SK-N-SH (cell line): ENCODE results near the gene FGGY. TPM values are rescaled to one million over a fixed set of nuclear protein-coding genes. Genes with fewer than 3 reads are reported as not detected.

ENCODE experiments used
- CTCF ChIA-PET: fragments of 300-600, 350-600 bp; formaldehyde crosslinking; extraction: SDS; loops from one replicate; lab custom pipeline; 2021; lab: Yijun Ruan, JAX
- POLR2A ChIA-PET: fragments of 350-600 bp; sonication (Branson Sonifier 250); formaldehyde crosslinking; extraction: SDS; loops from one replicate; lab custom pipeline; 2020; ENCODE audit warnings: antibody characterized with exemption, inconsistent platforms; lab: Yijun Ruan, JAX
- DNase-seq: peaks from one replicate; pipeline ENCODE4 v3.0.0; 2012
- H2AFZ ChIP-seq: fragments of 200-600 bp; sonication (generic); 2 replicates; pipeline ENCODE4 v1.8.1; 2016; ENCODE audit warnings: antibody characterized with exemption, mild to moderate bottlenecking, low read depth
- H3F3A ChIP-seq: fragments of 200-600 bp; sonication (generic); replicated peaks from 2 replicates; pipeline ENCODE3; 2016; ENCODE audit warnings: antibody characterized with exemption, mild to moderate bottlenecking; ENCODE audit not compliant: insufficient read depth
- H3K27ac ChIP-seq, 2 experiments: fragments of 200-500 bp in 1 of 2; fragments of 200-600 bp in 1 of 2; sonication (Bioruptor generic) in 1 of 2; sonication (generic), shearing (Covaris generic) in 1 of 2; 2 replicates each; pipeline versions ENCODE4 v1.5.1 to v1.6.1; 2014 to 2016; ENCODE audit warnings: low read depth in 2 of 2, inconsistent platforms in 1 of 2, low read length in 1 of 2, mild to moderate bottlenecking in 1 of 2, mixed read lengths in 1 of 2
- H3K27me3 ChIP-seq: fragments of 200-600 bp; sonication (generic), shearing (Covaris generic); 2 replicates; pipeline ENCODE4 v1.6.1; 2016; ENCODE audit warnings: mixed run types; ENCODE audit not compliant: insufficient read depth
- H3K36me3 ChIP-seq, 2 experiments: fragments of 200-500 bp in 1 of 2; fragments of 200-600 bp in 1 of 2; sonication (Bioruptor generic) in 1 of 2; sonication (generic) in 1 of 2; replicated peaks in 1 of 2; 2 replicates each; pipeline versions ENCODE3 to v1.5.1; 2014 to 2016; ENCODE audit warnings: low read length in 1 of 2, mild to moderate bottlenecking in 1 of 2; ENCODE audit not compliant: insufficient read depth in 2 of 2, control insufficient read depth in 1 of 2
- H3K4me1 ChIP-seq, 2 experiments: fragments of 200-500 bp in 1 of 2; fragments of 200-600 bp in 1 of 2; sonication (Bioruptor generic) in 1 of 2; sonication (generic), shearing (Covaris generic) in 1 of 2; 2 replicates each; pipeline versions ENCODE4 v1.5.1 to v1.6.1; 2014 to 2016; ENCODE audit warnings: low read depth in 1 of 2, low read length in 1 of 2, mixed run types in 1 of 2; ENCODE audit not compliant: insufficient read depth in 2 of 2, control insufficient read depth in 1 of 2
- H3K4me2 ChIP-seq: fragments of 200-600 bp; sonication (generic), shearing (Covaris generic); 2 replicates; pipeline ENCODE4 v1.6.1; 2017; ENCODE audit warnings: mixed run types
- H3K4me3 ChIP-seq, 2 experiments: fragments of 200-500 bp in 1 of 2; fragments of 200-600 bp in 1 of 2; sonication (Bioruptor generic) in 1 of 2; sonication (generic), shearing (Covaris generic) in 1 of 2; 2 replicates each; pipeline versions ENCODE4 v1.5.1 to v1.8.1; 2014 to 2016; ENCODE audit warnings: low read depth in 2 of 2, inconsistent platforms in 1 of 2, low read length in 1 of 2, mild to moderate bottlenecking in 1 of 2, mixed read lengths in 1 of 2, moderate library complexity in 1 of 2
- H3K79me2 ChIP-seq: fragments of 200-600 bp; sonication (generic); 2 replicates; pipeline ENCODE4 v1.8.1; 2017; ENCODE audit warnings: mild to moderate bottlenecking; ENCODE audit not compliant: insufficient read depth
- H3K9ac ChIP-seq: fragments of 200-600 bp; sonication (generic); 2 replicates; pipeline ENCODE4 v1.6.1; 2017; ENCODE audit warnings: mixed run types
- H3K9me2 ChIP-seq: fragments of 200-600 bp; sonication (generic); 2 replicates; pipeline ENCODE4 v1.6.1; 2017; ENCODE audit warnings: mixed run types
- H3K9me3 ChIP-seq: fragments of 200-600 bp; sonication (generic); 2 replicates; pipeline ENCODE4 v1.6.1; 2017; ENCODE audit warnings: mixed run types, mild to moderate bottlenecking, moderate library complexity
- H4K20me1 ChIP-seq: fragments of 200-600 bp; sonication (generic); 2 replicates; pipeline ENCODE4 v1.6.1; 2017; ENCODE audit warnings: mild to moderate bottlenecking, mixed run types; ENCODE audit not compliant: insufficient read depth
- CHD2 ChIP-seq: fragments of 150-350 bp; IDR thresholded peaks from 2 replicates; pipeline ENCODE4 v1.6.1; 2018; ENCODE audit warnings: low read length; ENCODE audit not compliant: partially characterized antibody
- ELF1 ChIP-seq: IDR thresholded peaks from 2 replicates; pipeline ENCODE4 v1.4.0; 2012
- EP300 ChIP-seq, 2 experiments: IDR thresholded peaks; 2 replicates each; pipeline versions ENCODE4 v1.4.0 to v1.6.1; 2012; ENCODE audit warnings: borderline replicate concordance in 1 of 2, low read depth in 1 of 2, low read length in 1 of 2
- EZH2phosphoT487 ChIP-seq: fragments of 200-600 bp; sonication (generic); IDR thresholded peaks from 2 replicates; pipeline ENCODE4 v1.6.1; 2017; ENCODE audit warnings: low read depth, mixed run types, mild to moderate bottlenecking, antibody characterized with exemption, moderate library complexity, borderline replicate concordance
- FOSL2 ChIP-seq: IDR thresholded peaks from 2 replicates; pipeline ENCODE4 v1.4.0; 2012; ENCODE audit warnings: low read depth, mild to moderate bottlenecking, moderate library complexity, borderline replicate concordance
- FOXJ3 ChIP-seq: sonication (generic); formaldehyde crosslinking; IDR thresholded peaks from 2 replicates; pipeline ENCODE4 v1.5.1; 2020; ENCODE audit warnings: mild to moderate bottlenecking, missing genetic modification reagents
- FOXM1 ChIP-seq: IDR thresholded peaks from 2 replicates; pipeline ENCODE4 v1.4.0; 2012; ENCODE audit warnings: low read depth, mild to moderate bottlenecking
- GABPA ChIP-seq: IDR thresholded peaks from 2 replicates; pipeline ENCODE4 v1.4.0; 2012; ENCODE audit warnings: low read depth, mild to moderate bottlenecking
- JUND ChIP-seq: IDR thresholded peaks from 2 replicates; pipeline ENCODE4 v1.4.0; 2012
- MEF2A ChIP-seq: IDR thresholded peaks from 2 replicates; pipeline ENCODE4 v1.4.0; 2012; ENCODE audit warnings: low read depth, borderline replicate concordance
- NFIC ChIP-seq: IDR thresholded peaks from 2 replicates; pipeline ENCODE4 v1.4.0; 2012; ENCODE audit warnings: borderline replicate concordance
- RCOR1 ChIP-seq: fragments of 150-350 bp; IDR thresholded peaks from 2 replicates; pipeline ENCODE4 v1.6.1; 2017; ENCODE audit warnings: antibody characterized with exemption, low read length
- RFX5 ChIP-seq: IDR thresholded peaks from 2 replicates; pipeline ENCODE4 v1.6.1; 2012; ENCODE audit warnings: mild to moderate bottlenecking, improper control_type of control experiment, low read length
- SIN3A ChIP-seq: IDR thresholded peaks from 2 replicates; pipeline ENCODE4 v1.6.1; 2012; ENCODE audit warnings: low read depth, mild to moderate bottlenecking, low read length, moderate library complexity, borderline replicate concordance
- SMC3 ChIP-seq: IDR thresholded peaks from 2 replicates; pipeline ENCODE4 v1.6.1; 2012; ENCODE audit warnings: low read depth, low read length, improper control_type of control experiment
- TAF1 ChIP-seq: IDR thresholded peaks from 2 replicates; pipeline ENCODE4 v1.6.1; 2012; ENCODE audit warnings: low read depth, mild to moderate bottlenecking, low read length, moderate library complexity, borderline replicate concordance
- TCF12 ChIP-seq: IDR thresholded peaks from 2 replicates; pipeline ENCODE4 v1.4.0; 2012
- TEAD4 ChIP-seq: IDR thresholded peaks from 2 replicates; pipeline ENCODE4 v1.4.0; 2012; ENCODE audit warnings: mild to moderate bottlenecking, borderline replicate concordance; ENCODE audit not compliant: insufficient read depth
- WGBS: methylation state at CpG from one replicate; pipeline ENCODE4 v1.1.6; 2017; ENCODE audit warnings: low lambda C conversion rate; 5-methylcytosine and 5-hydroxymethylcytosine counted together
- polyA plus RNA-seq, 3 experiments: library from polyadenylated mRNA; depleted of rRNA; stranded (reverse); fragments of >200 nt; gene quantifications; 2 replicates each; pipeline ENCODE4 v1.2.3, GENCODE V29; 2012
- TF ChIP-seq, protein P1 (sequence below): fragments of 150-350 bp; IDR thresholded peaks from 2 replicates; pipeline ENCODE4 v1.6.1; 2017; ENCODE audit warnings: antibody characterized with exemption, low read length, low read depth, borderline replicate concordance
- TF ChIP-seq, protein P2 (sequence below): IDR thresholded peaks from 2 replicates; pipeline ENCODE4 v1.4.0; 2012; ENCODE audit warnings: low read depth, borderline replicate concordance
- TF ChIP-seq, protein P3 (sequence below): IDR thresholded peaks from 2 replicates; pipeline ENCODE4 v1.4.0; 2012; ENCODE audit warnings: low read depth, borderline replicate concordance

FGGY gene
- polyA plus RNA-seq, 1 of the 3 experiments (the other 2 are of a cell fraction), result 10.3 TPM

DNA sequence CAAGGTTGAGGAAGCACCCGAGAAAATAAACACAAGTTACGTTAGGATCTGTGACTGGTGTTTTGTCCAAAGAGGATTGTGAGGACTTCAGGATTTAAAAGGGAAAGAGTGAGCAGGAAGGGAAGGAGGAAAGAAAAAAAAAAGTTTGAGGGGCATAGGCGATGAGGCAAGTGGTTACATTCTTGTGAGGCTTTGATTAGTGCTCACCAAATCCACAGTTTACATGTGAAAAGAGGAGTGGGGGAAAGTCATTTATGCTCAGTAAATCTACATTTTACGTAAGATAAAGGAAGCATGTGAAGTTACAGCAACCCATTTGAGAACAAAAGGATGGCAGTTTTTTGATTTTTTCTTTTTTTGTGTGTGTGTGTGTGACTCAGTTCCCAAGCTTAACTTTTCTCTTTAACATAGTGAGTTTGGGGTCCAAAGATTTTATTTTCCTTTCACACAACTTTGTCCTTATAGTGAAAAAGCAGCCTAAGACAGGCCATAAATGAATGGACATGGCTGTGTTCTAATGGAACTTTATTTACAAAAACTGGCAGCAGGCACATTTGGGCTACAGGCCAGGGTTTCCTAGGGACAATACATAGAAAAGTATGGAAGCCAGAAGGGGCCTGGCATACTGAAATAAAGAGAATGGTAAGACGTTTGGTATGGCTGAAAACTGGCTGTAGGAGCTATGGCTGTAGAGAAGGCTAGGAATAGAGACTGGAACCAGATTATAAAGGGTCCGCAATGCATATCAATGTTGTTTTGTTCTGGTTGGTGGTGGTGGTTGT lies 121.7 kb downstream of the FGGY start:
- POLR2A ChIA-PET, result no interaction called here
- Histone ChIP-seq H3K9me2 (no peaks in the 10 kb centered on the region), H3K4me1 (peaks cover 0 to 8% of the 10 kb centered on the region in 2 experiments; a peak in 2 of 4 replicates), H3F3A (no peaks in the 10 kb centered on the region), H3K4me3 (no peak overlapping the region), H2AFZ (no peak overlapping the region), H3K36me3 (no peaks in the 10 kb centered on the region), H3K27me3 (no peaks in the 10 kb centered on the region), H4K20me1 (no peaks in the 10 kb centered on the region), H3K27ac (no peak overlapping the region), H3K9me3 (no peaks in the 10 kb centered on the region), H3K4me2 (no peak overlapping the region), H3K79me2 (no peaks in the 10 kb centered on the region), H3K9ac (no peak overlapping the region)
- 80% methylated on average over 6 of the region's 6 CpGs for WGBS
- no peak for DNase-seq
- no peak for TF ChIP-seq TEAD4
- TF ChIP-seq EP300 (IDR thresholded peaks at IDR 0.05; ENCODE audit: borderline replicate concordance in 1 of 2, low read depth in 1 of 2, low read length in 1 of 2), result no peak
- no peak for TF ChIP-seq FOXM1
- no peak for TF ChIP-seq JUND
- TF ChIP-seq SMC3, result no peak
- CTCF ChIA-PET, result interaction anchor here (0.9 kb wide), 1 partner anchor 406 kb away, joined by 3 read pairs; no protein-coding TSS in a partner anchor

DNA sequence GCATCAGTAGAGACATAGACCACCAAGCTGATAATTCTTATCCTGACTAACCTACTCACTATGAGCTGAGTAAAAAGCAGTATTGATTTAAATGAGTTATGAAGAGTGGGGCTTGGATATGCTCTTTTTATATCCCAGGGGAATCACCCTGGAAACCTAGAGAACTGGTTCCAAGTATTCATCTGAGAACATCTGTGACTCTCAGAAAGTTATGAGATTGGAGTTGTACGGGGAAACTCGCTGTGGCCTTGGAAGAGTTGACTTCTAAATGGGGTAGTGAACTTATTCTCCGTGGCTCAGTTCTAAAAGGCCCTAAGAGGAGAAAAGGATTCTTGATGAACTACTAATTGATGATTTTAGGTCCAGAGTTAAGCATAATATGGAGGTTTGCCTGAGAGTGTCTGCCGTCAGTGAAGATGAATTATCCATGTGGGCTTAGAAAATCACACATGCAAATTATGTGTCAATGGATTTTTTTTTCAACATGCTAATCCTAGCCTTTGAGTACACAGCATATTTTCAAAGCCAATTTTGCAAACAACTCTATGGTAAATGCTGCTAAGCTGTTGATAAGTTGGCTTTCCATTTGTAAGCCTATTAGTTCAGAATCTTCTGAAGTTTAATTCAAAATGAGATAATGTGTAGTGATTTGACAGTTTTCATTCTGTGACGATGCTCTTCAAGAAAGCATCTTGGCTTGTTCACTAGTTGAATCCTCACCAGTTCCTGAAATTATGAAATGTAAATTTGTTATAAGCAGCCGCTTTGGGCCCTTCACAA lies 122.7 kb downstream of the FGGY start:
- H3K9ac ChIP-seq, result no peak overlapping the region
- H3K4me1 ChIP-seq, result peaks cover 0 to 7% of the 10 kb centered on the region in 2 experiments; a peak in 2 of 4 replicates
- no peaks in the 10 kb centered on the region for H3K27me3 ChIP-seq
- no peaks in the 10 kb centered on the region for H3F3A ChIP-seq
- no peak overlapping the region for H2AFZ ChIP-seq
- no peak overlapping the region for H3K27ac ChIP-seq
- H3K79me2 ChIP-seq, result no peaks in the 10 kb centered on the region
- H4K20me1 ChIP-seq, result no peaks in the 10 kb centered on the region
- no peak overlapping the region for H3K4me2 ChIP-seq
- ChIA-PET POLR2A (no interaction called here), CTCF (interaction anchor here (0.9 kb wide), 1 partner anchor 407 kb away, joined by 3 read pairs; no protein-coding TSS in a partner anchor)
- no peak overlapping the region for H3K4me3 ChIP-seq
- no peak for DNase-seq
- no peaks in the 10 kb centered on the region for H3K9me3 ChIP-seq
- WGBS, result 92% methylated on average over 6 of the region's 6 CpGs
- H3K9me2 ChIP-seq, result no peaks in the 10 kb centered on the region
- H3K36me3 ChIP-seq, result no peaks in the 10 kb centered on the region
- TF ChIP-seq CHD2, result no peak
- TF ChIP-seq RCOR1, result no peak
- TF ChIP-seq TEAD4, result no peak
- no peak for TF ChIP-seq RFX5
- TF ChIP-seq FOXJ3 (CRISPR knock-in tag), result no peak
- no peak for TF ChIP-seq SIN3A
- TF ChIP-seq FOSL2, result no peak
- no peak for TF ChIP-seq GABPA
- TF ChIP-seq ELF1, result no peak
- TF ChIP-seq NFIC, result no peak
- no peak for TF ChIP-seq TAF1
- no peak for TF ChIP-seq TCF12
- TF ChIP-seq, protein P1, sequence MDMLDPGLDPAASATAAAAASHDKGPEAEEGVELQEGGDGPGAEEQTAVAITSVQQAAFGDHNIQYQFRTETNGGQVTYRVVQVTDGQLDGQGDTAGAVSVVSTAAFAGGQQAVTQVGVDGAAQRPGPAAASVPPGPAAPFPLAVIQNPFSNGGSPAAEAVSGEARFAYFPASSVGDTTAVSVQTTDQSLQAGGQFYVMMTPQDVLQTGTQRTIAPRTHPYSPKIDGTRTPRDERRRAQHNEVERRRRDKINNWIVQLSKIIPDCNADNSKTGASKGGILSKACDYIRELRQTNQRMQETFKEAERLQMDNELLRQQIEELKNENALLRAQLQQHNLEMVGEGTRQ, result no peak
- no peak for TF ChIP-seq SMC3
- TF ChIP-seq, protein P2, sequence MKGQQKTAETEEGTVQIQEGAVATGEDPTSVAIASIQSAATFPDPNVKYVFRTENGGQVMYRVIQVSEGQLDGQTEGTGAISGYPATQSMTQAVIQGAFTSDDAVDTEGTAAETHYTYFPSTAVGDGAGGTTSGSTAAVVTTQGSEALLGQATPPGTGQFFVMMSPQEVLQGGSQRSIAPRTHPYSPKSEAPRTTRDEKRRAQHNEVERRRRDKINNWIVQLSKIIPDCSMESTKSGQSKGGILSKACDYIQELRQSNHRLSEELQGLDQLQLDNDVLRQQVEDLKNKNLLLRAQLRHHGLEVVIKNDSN, result no peak
- TF ChIP-seq MEF2A, result no peak
- TF ChIP-seq, protein P3, sequence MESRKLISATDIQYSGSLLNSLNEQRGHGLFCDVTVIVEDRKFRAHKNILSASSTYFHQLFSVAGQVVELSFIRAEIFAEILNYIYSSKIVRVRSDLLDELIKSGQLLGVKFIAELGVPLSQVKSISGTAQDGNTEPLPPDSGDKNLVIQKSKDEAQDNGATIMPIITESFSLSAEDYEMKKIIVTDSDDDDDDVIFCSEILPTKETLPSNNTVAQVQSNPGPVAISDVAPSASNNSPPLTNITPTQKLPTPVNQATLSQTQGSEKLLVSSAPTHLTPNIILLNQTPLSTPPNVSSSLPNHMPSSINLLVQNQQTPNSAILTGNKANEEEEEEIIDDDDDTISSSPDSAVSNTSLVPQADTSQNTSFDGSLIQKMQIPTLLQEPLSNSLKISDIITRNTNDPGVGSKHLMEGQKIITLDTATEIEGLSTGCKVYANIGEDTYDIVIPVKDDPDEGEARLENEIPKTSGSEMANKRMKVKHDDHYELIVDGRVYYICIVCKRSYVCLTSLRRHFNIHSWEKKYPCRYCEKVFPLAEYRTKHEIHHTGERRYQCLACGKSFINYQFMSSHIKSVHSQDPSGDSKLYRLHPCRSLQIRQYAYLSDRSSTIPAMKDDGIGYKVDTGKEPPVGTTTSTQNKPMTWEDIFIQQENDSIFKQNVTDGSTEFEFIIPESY, result no peak
- TF ChIP-seq EZH2phosphoT487, result no peak
